ENCODE measurements around the gene ARHGAP26. TPM values are rescaled to one million over a fixed set of nuclear protein-coding genes. Genes with fewer than 3 reads are reported as not detected.

Gene ARHGAP26
- total and polyA plus RNA-seq, 2 of the 4 experiments (the other 2 are of a cell fraction) = 0.54 to 0.56 TPM

DNA sequence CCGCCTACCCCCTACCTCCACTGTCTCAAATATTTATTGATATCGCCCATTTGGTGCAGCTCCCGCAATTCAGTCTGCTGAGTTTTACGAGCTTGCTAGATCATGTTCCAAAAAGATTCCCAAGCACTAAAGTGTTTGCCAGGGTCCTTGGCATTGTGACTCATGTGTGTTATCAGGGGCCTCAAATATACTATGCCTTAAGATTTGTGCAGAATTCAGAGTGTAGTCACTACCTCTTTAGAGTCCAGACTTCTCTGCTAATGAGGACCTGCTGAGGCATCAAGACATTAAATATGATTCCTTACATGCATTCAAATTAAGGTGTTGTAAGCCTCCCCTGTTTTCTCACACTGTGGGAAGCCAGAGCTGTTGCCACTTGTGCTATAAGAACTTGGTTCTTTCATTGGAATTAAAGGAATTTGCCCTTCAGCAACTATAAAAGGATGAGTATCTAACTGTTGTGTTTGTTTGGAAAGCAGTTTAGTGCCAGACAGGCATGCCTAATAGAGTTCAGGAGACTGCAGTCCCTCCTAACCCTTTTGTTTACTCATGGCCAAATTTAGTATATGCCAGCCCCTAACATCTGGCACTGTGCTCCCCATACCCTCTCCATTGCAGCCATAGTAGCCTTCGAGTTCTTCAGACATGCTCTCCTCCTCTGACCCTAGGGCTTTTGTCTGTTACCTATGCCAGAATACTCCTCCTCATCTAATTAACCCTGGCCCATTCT, 316.9 kb downstream of the ARHGAP26 start:
- peaks cover 6% of the 10 kb centered on the region for H3K9me1 ChIP-seq (ENCODE audit: insufficient read depth, low read length)
- H2BK15ac ChIP-seq (ENCODE audit: low read depth, low read length) = peak overlapping the region; percentile 65; the same call in 1 of the 3 replicates
- POLR2A ChIA-PET (ENCODE audit: unreplicated experiment) = no interaction called here
- in situ Hi-C loops (cut with MboI; ENCODE audit: low sequenced_read_pairs) (no loop called here), dilution Hi-C loops (cut with HindIII; ENCODE audit: low sequenced_read_pairs, unreplicated experiment) (no loop called here), intact Hi-C loops (cut with micrococcal nuclease) (no loop called here)
- peak overlapping the region; percentile 73; the same call in 1 of the 2 replicates for H2BK120ac ChIP-seq (ENCODE audit: low read depth, low read length)
- H3K14ac ChIP-seq (replicated peaks; ENCODE audit: low read depth, low read length) = 0 out of 2 replicates have a peak overlapping the region, but pooled peaks have one; percentile 3
- 90% methylated on average over 2 of the region's 5 CpGs; no CpG with 5 or more reads in 1 of the 2 experiments for WGBS, 2 experiments (ENCODE audit: extremely low coverage in 2 of 2, insufficient read length in 1 of 2)
- no peak overlapping the region for H3K4me3 ChIP-seq (ENCODE audit: insufficient read depth, low read depth, low read length)
- DNase-seq (peak; percentile 44), ATAC-seq (ENCODE audit: low read depth) (peak; percentile 93)
- no peak overlapping the region for H4K5ac ChIP-seq (ENCODE audit: low read depth, low read length)
- no peak overlapping the region for H3K23ac ChIP-seq (ENCODE audit: low read depth, low read length)
- H3K4ac ChIP-seq (ENCODE audit: low read depth, low read length) = peak overlapping the region; percentile 19; the same call in 1 of the 2 replicates
- H3K9me3 ChIP-seq (ENCODE audit: control insufficient read depth, insufficient read depth, low read length) = no peaks in the 10 kb centered on the region
- H3K4me1 ChIP-seq (ENCODE audit: control insufficient read depth, insufficient read depth, low read length) = peaks cover 12% of the 10 kb centered on the region
- H2BK5ac ChIP-seq (ENCODE audit: low read depth, low read length, poor library complexity, severe bottlenecking) = no peak overlapping the region
- no TSS peak for BruUV-seq (replicated peaks)
- H3K9ac ChIP-seq (ENCODE audit: low read depth, low read length) = no peak overlapping the region
- no peaks in the 10 kb centered on the region for H3K79me1 ChIP-seq (ENCODE audit: low read depth in 1 of 2, low read length in 2 of 2)
- peak overlapping the region; percentile 44; the same call in 1 of the 2 replicates for H3K4me2 ChIP-seq (ENCODE audit: low read depth, low read length)
- H3K27ac ChIP-seq (ENCODE audit: insufficient read depth, low read length) = no peak overlapping the region; the same call in 1 of the 2 replicates
- no peak overlapping the region for H4K91ac ChIP-seq (ENCODE audit: insufficient read depth, low read depth, low read length)
- CTCF ChIA-PET = no interaction called here
- H4K8ac ChIP-seq (ENCODE audit: low read depth in 2 of 2, low read length in 2 of 2) = no peak overlapping the region; a peak in 1 of 4 replicates
- no peak overlapping the region for H2AFZ ChIP-seq (replicated peaks; ENCODE audit: low read length, poor library complexity)
- H3K18ac ChIP-seq (ENCODE audit: low read depth, low read length) = no peak overlapping the region
- peak overlapping the region; percentile 38; the same call in 1 of the 2 replicates for H2BK20ac ChIP-seq (ENCODE audit: low read depth, low read length)
- H2AK5ac ChIP-seq (ENCODE audit: low read depth, low read length) = peak overlapping the region; percentile 18; the same call in 1 of the 2 replicates
- H3K56ac ChIP-seq (ENCODE audit: extremely low read depth, insufficient read depth, low read length) = no peak overlapping the region; the same call in 1 of the 2 replicates
- H3K27me3 ChIP-seq (ENCODE audit: control insufficient read depth, insufficient read depth, low read length) = no peaks in the 10 kb centered on the region
- H4K20me1 ChIP-seq (ENCODE audit: insufficient read depth, low read length) = no peaks in the 10 kb centered on the region
- H3K36me3 ChIP-seq (ENCODE audit: control insufficient read depth, insufficient read depth, low read length) = no peaks in the 10 kb centered on the region
- H2AK9ac ChIP-seq (replicated peaks; ENCODE audit: low read depth, low read length, poor library complexity) = no peak overlapping the region
- TF ChIP-seq, protein P1, sequence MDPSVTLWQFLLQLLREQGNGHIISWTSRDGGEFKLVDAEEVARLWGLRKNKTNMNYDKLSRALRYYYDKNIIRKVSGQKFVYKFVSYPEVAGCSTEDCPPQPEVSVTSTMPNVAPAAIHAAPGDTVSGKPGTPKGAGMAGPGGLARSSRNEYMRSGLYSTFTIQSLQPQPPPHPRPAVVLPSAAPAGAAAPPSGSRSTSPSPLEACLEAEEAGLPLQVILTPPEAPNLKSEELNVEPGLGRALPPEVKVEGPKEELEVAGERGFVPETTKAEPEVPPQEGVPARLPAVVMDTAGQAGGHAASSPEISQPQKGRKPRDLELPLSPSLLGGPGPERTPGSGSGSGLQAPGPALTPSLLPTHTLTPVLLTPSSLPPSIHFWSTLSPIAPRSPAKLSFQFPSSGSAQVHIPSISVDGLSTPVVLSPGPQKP (IDR thresholded peaks at IDR 0.05; ENCODE audit: borderline replicate concordance, low read depth, low read length) = no peak
- TF ChIP-seq, protein P2, sequence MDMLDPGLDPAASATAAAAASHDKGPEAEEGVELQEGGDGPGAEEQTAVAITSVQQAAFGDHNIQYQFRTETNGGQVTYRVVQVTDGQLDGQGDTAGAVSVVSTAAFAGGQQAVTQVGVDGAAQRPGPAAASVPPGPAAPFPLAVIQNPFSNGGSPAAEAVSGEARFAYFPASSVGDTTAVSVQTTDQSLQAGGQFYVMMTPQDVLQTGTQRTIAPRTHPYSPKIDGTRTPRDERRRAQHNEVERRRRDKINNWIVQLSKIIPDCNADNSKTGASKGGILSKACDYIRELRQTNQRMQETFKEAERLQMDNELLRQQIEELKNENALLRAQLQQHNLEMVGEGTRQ (IDR thresholded peaks at IDR 0.05; ENCODE audit: low read depth, low read length) = no peak
- TF ChIP-seq NFE2L2 (IDR thresholded peaks at IDR 0.05; ENCODE audit: low read depth, low read length) = no peak
- TF ChIP-seq RAD21 (IDR thresholded peaks at IDR 0.05; ENCODE audit: low read length) = no peak
- TF ChIP-seq SMC3 (IDR thresholded peaks at IDR 0.05; ENCODE audit: low read depth, low read length) = no peak
- TF ChIP-seq CEBPB (IDR thresholded peaks at IDR 0.05; ENCODE audit: low read depth, low read length) = no peak
- no peak for TF ChIP-seq MXI1 (IDR thresholded peaks at IDR 0.05; ENCODE audit: borderline replicate concordance, low read depth, low read length)
- TF ChIP-seq, protein P3, sequence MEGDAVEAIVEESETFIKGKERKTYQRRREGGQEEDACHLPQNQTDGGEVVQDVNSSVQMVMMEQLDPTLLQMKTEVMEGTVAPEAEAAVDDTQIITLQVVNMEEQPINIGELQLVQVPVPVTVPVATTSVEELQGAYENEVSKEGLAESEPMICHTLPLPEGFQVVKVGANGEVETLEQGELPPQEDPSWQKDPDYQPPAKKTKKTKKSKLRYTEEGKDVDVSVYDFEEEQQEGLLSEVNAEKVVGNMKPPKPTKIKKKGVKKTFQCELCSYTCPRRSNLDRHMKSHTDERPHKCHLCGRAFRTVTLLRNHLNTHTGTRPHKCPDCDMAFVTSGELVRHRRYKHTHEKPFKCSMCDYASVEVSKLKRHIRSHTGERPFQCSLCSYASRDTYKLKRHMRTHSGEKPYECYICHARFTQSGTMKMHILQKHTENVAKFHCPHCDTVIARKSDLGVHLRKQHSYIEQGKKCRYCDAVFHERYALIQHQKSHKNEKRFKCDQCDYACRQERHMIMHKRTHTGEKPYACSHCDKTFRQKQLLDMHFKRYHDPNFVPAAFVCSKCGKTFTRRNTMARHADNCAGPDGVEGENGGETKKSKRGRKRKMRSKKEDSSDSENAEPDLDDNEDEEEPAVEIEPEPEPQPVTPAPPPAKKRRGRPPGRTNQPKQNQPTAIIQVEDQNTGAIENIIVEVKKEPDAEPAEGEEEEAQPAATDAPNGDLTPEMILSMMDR (conservative IDR thresholded peaks at IDR 0.05; ENCODE audit: low read depth, low read length) = no peak
- TF ChIP-seq CHD1 (IDR thresholded peaks at IDR 0.05; ENCODE audit: low read depth, low read length) = no peak
- TF ChIP-seq FOS (IDR thresholded peaks at IDR 0.05; ENCODE audit: low read depth, low read length) = no peak
- TF ChIP-seq RFX5 (IDR thresholded peaks at IDR 0.05; ENCODE audit: low read depth, low read length) = no peak
- TF ChIP-seq RCOR1 (IDR thresholded peaks at IDR 0.05; ENCODE audit: insufficient replicate concordance, low read length) = no peak
- no peak for TF ChIP-seq MAFK (IDR thresholded peaks at IDR 0.05; ENCODE audit: low read depth, low read length)
- TF ChIP-seq MAZ (IDR thresholded peaks at IDR 0.05; ENCODE audit: borderline replicate concordance, low read depth, low read length) = no peak
